NK-92 (cell line): ENCODE results near the gene MSLN.

Experiments
- DNase-seq: peaks from one replicate; lab custom pipeline; 2025; ENCODE audit not compliant: unreplicated experiment; lab: John Stamatoyannopoulos, UW

Gene MSLN

DNA sequence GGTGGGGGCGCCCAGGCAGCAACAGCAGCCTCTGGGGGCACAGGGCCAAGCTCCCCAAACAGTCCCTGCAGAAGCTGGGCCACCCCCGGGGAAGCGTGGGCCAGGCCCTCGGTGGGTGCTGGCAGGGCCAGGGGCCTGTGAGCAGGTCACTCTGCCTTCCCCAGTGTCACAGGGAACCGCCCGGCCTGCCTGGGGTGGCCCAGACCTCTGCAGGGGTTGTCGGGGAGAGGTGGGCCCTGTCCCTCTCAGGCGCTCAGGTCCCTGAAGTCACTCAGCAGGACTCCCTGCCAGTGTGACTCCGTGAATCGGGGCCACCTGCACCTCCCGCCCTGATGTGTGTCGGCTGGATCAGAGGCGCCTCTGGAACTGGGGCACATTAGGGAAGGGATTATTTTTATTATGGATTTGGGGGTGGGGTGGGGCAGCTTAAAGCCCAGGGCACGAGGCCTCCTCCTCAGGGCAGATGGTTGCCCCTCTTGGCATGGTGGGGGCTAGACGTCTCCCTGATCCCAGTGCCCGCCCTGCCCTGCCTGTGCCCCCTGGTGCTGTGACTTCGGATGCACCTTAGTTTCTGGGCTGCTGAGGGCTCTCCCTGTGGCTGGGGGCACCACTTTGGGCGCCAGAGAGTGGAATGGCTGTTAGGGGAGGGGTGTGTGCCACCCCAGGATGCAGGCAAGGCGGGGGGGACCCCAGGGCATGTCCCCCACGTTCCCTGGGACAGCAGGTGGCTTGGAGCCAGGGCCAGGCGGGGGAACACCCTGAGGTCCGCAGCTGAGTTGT, 41.2 kb downstream of the MSLN start:
- no peak for DNase-seq

- no peak for DNase-seq
Measured at GRCh38 chr16:802461-802860, 41.9 kb downstream of the MSLN start.

DNA sequence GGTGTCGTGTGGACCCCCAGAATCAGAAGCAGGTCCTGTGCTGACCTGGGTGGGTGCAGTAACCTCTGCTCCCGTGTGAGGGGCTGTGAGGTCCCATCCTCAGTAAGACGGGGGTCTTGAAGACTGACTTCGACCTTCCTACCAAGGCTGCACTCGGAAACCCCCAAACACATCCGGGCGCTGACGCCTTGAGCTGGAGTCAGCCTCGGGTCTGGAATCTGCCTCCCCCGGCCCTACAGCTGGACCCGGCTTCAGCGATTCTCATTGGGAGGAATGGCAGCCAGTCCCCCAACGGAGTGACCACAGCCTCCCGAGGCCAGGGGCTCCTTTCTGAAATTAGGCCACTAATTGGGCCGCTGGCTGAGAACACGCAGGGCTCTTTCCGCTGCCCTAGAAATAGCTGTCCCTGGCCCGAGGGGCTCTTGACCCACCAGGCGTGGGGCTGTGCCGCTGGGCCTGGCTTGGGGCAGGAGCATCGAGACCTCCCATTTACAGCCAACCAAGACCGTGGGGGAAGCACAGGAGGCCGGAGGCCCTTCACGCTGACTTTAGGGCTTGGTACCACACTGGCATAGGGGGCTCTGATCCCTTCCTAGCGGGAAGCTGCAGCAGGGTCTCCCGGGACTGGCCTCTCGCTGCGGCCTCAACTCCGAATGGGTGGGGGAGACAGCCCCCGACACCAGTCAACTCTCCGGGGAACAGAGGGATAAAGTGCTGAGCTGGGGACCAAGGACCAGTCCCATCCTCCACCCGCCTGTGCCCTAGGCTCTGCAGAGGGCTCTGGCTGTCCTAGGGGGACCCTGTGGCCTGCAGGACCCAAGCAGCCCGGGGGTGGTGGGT, 42.6 kb downstream of the MSLN start:
- no peak for DNase-seq

- no peak for DNase-seq
Measured at GRCh38 chr16:803754-804080, 43.2 kb downstream of the MSLN start.

DNA sequence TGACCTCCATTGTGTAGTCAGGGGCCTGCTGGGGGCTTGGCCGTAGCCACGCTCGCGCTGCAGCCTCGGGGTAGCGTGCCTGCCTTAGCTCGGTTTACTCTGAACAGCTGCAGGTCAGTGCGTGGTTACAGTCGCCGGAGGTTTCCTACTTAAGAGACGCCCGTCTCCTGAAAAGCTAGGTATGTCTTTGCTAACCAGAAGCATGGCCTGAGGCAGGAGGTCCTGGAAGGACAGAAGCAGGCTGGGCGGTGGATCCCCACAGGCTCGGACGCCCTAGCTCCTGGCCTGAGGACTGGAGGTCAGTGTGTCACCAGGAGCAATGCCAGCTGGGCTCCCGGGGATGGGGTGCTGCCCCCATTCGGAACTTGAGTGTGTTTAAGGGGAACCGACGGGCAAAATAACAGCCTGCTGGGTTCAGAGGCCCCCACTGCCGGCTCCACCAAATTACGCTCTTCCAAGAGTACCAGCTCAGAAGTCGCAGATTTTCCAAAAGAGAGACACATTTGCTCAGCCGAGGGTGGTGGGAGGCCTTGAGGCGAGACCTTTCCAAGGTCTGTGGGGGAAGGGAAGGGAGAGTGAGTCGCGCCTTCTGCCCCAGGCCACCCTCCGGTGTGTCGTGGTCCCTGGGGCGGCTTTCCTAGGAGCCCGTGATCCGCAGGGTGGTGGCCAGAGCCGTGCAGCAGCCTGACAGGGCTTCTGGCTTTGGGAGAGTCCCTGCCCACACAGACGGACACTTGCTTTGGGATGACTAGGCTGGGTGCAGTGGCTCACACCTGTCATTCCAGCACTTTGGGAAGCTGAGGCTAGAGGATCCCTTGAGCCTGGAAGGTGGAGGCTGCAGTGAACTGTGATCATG, 43.9 kb downstream of the MSLN start:
- DNase-seq = no peak

DNA sequence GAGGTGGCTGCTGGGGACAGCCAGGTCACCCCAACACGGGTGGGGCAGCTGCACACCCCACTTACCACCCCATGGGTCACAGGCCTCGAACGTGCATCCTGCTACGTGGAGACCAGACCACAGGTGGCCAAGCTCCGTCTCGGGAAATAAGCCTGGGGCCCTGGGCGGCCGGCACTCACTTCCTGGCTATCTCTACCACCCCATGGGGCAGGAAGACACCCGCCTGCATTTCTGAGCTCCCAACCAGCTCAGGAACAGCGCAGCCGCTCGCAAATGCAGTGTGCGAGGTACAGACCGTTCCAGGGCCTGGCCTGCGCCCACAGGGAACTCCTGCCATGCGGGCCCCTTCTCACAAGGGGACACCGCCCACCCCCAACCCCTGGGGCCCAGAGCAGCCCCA, 44.9 kb downstream of the MSLN start:
- DNase-seq = no peak

- DNase-seq = no peak
Measured at GRCh38 chr16:807347-808084, 47.0 kb downstream of the MSLN start.

- DNase-seq = no peak
Measured at GRCh38 chr16:808085-808386, 47.5 kb downstream of the MSLN start.

GRCh38 chr16:813204-813915, 52.8 kb downstream of the MSLN start:
- no peak for DNase-seq

GRCh38 chr16:813916-814412, 53.4 kb downstream of the MSLN start:
- DNase-seq = no peak

- DNase-seq = no peak
Measured at GRCh38 chr16:814974-815373, 54.4 kb downstream of the MSLN start.

GRCh38 chr16:815861-816260, 55.3 kb downstream of the MSLN start:
- no peak for DNase-seq

DNA sequence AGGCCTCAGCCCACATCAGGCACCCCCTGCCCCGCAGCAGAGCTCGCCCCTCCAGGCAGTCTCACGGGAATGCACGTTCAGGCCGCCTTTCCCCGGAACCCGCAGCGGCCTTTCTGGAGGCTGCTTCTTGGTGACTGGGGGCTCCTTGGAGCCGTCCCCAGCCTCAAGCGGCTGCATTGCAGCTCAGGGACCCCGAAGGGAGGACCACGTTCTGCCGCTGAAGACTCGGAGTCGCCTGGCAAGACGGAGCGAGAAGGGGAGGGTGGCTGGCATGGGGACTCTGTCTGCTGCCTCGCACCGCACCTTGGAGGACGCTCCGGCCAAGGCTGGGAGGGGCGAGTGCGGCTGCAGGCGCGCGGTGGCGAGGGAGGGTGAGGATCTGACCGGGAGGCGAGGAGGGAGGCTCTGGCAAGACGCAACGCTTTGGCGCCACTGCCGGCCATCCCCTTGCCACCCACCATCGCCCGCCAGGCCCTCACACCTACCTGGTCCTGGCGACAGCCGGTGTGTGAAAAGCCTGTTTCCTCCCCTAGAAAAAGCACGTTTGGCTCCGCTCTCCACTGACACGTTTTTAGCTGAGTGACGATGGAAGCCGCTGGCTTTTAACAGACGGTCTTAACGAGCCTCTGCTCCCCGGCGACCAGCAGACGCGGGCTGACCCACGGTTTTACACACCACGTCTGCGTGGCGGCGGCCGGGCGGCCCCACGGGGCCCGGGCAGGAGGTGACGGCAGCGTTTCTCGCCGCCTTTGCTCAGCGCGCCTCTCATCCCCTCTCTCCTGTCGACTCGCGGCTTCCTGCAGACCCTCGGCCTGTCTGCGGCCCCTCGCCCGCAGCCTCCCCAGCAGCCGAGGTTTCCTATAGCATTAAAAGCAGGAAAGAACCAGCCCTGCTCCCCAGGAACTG, 56.7 kb downstream of the MSLN start:
- no peak for DNase-seq

DNA sequence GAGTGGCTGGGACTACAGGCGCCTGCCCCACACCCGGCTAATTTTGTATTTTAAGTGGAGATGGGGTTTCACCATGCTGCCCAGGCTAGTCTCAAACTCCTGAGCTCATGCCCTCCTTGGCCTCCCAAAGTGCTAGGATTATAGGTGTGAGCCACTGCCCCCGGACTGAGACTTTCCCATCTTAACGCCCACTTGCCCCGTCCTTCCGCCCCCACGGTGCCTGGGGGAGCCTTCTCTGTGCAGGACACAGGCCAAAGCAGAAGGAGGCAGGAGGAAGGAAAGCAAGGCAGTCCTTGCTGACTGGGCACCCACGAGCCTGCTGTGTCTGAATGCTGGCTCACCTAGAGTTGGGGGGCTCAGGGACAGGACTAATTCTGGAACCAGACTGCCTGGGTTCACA, 57.6 kb downstream of the MSLN start:
- no peak for DNase-seq
